Measurements from ENCODE around the gene EHMT1.

The EHMT1 gene

GRCh38 chr9:137618105-137619067 lies at the start of gene EHMT1:
TSS of gene EHMT1 (plus strand) at chr9:137619005. CDS start at chr9:137619029, 24 bp downstream.
- 0 out of 2 replicates have a peak, but pooled peaks have one; percentile 68 for TF ChIP-seq GLIS3 (CRISPR knock-in tag; IDR thresholded peaks at IDR 0.05)
- TF ChIP-seq ZNF565 (CRISPR knock-in tag; conservative IDR thresholded peaks at IDR 0.05; ENCODE audit: low read depth), result no peak
- no peak for TF ChIP-seq ESRRG (CRISPR knock-in tag; IDR thresholded peaks at IDR 0.05)
- no peak for TF ChIP-seq TCF4 (CRISPR knock-in tag; IDR thresholded peaks at IDR 0.05; ENCODE audit: borderline replicate concordance)
- TF ChIP-seq ZFP30 (CRISPR knock-in tag; IDR thresholded peaks at IDR 0.05), result no peak
- TF ChIP-seq CREB5 (CRISPR knock-in tag; IDR thresholded peaks at IDR 0.05; ENCODE audit: low read depth), result no peak
- ATAC-seq, result peak; percentile 75

GRCh38 chr9:137569609-137570203 lies 49.1 kb upstream of the EHMT1 start:
- no peak for ATAC-seq
- no peak for TF ChIP-seq BACH2 (CRISPR knock-in tag; IDR thresholded peaks at IDR 0.05; ENCODE audit: borderline replicate concordance)
- TF ChIP-seq ZFP3 (CRISPR knock-in tag; IDR thresholded peaks at IDR 0.05), result no peak
- TF ChIP-seq GLIS3 (CRISPR knock-in tag; IDR thresholded peaks at IDR 0.05), result no peak
- no peak for TF ChIP-seq ZNF8 (CRISPR knock-in tag; IDR thresholded peaks at IDR 0.05)
- no peak for TF ChIP-seq CREB5 (CRISPR knock-in tag; IDR thresholded peaks at IDR 0.05; ENCODE audit: low read depth)
- no peak for TF ChIP-seq CSDC2 (CRISPR knock-in tag; IDR thresholded peaks at IDR 0.05)
- TF ChIP-seq POU6F1 (CRISPR knock-in tag; IDR thresholded peaks at IDR 0.05; ENCODE audit: borderline replicate concordance, low read depth), result no peak
- TF ChIP-seq PPARA (CRISPR knock-in tag; IDR thresholded peaks at IDR 0.05; ENCODE audit: borderline replicate concordance), result no peak
- TF ChIP-seq ZC3H10 (CRISPR knock-in tag; IDR thresholded peaks at IDR 0.05), result no peak
- no peak for TF ChIP-seq SNAI2 (CRISPR knock-in tag; IDR thresholded peaks at IDR 0.05)
- TF ChIP-seq PATZ1 (CRISPR knock-in tag; IDR thresholded peaks at IDR 0.05; ENCODE audit: borderline replicate concordance), result no peak
- no peak for TF ChIP-seq TSHZ2 (CRISPR knock-in tag; IDR thresholded peaks at IDR 0.05)
- no peak for TF ChIP-seq RARB (CRISPR knock-in tag; IDR thresholded peaks at IDR 0.05)
- no peak for TF ChIP-seq CSRNP3 (CRISPR knock-in tag; IDR thresholded peaks at IDR 0.05)
- no peak for TF ChIP-seq ZNF565 (CRISPR knock-in tag; conservative IDR thresholded peaks at IDR 0.05; ENCODE audit: low read depth)
- no peak for TF ChIP-seq OSR1 (CRISPR knock-in tag; IDR thresholded peaks at IDR 0.05)
- TF ChIP-seq TCF4 (CRISPR knock-in tag; IDR thresholded peaks at IDR 0.05; ENCODE audit: borderline replicate concordance), result no peak
- no peak for TF ChIP-seq ZNF70 (CRISPR knock-in tag; IDR thresholded peaks at IDR 0.05)
- no peak for TF ChIP-seq TOX (CRISPR knock-in tag; IDR thresholded peaks at IDR 0.05; ENCODE audit: borderline replicate concordance)
- TF ChIP-seq ESRRG (CRISPR knock-in tag; IDR thresholded peaks at IDR 0.05), result no peak
